Neuronal stem cell (in vitro differentiated cells): ENCODE results near the gene ACAA2.
"Not testable (repeated sequence)": the region's sequence is repeated elsewhere in the genome, so short reads cannot be mapped to it uniquely, and the experiment has no call there.

ENCODE experiments used
- DNase-seq: peaks from one replicate; pipeline ENCODE4 v3.0.0-alpha.2; 2013; ENCODE audit warnings: low spot score
- H2AFZ ChIP-seq: one replicate; pipeline ENCODE4 v1.6.1; 2013; ENCODE audit warnings: mild to moderate bottlenecking, low read length, inconsistent platforms
- H2AK5ac ChIP-seq: 2 replicates; pipeline ENCODE4 v1.6.1; 2013; ENCODE audit warnings: low read depth, mild to moderate bottlenecking, inconsistent platforms, low read length, moderate library complexity, mixed read lengths
- H2BK120ac ChIP-seq: 2 replicates; pipeline ENCODE4 v1.6.1; 2013; ENCODE audit warnings: low read depth, mild to moderate bottlenecking, inconsistent platforms, low read length, moderate library complexity, mixed read lengths
- H2BK12ac ChIP-seq: one replicate; pipeline ENCODE4 v1.6.1; 2013; ENCODE audit warnings: low read length, inconsistent platforms
- H2BK15ac ChIP-seq: 2 replicates; pipeline ENCODE4 v1.6.1; 2013; ENCODE audit warnings: mild to moderate bottlenecking, low read length, inconsistent platforms, mixed read lengths
- H2BK5ac ChIP-seq: one replicate; pipeline ENCODE4 v1.6.1; 2013; ENCODE audit warnings: inconsistent platforms, mild to moderate bottlenecking, low read length, moderate library complexity
- H3K14ac ChIP-seq: one replicate; pipeline ENCODE4 v1.6.1; 2013; ENCODE audit warnings: low read length, inconsistent platforms
- H3K18ac ChIP-seq: 2 replicates; pipeline ENCODE4 v1.6.1; 2013; ENCODE audit warnings: low read length, inconsistent platforms
- H3K23ac ChIP-seq: 2 replicates; pipeline ENCODE4 v1.6.1; 2013; ENCODE audit warnings: low read depth, mild to moderate bottlenecking, mixed read lengths, low read length, inconsistent platforms; ENCODE audit not compliant: poor library complexity
- H3K27ac ChIP-seq: replicated peaks from 3 replicates; pipeline ENCODE4 v1.5.1; 2013; ENCODE audit warnings: low read length, inconsistent platforms
- H3K27me3 ChIP-seq, 3 experiments: 2 replicates each; pipeline ENCODE4 v1.6.1; 2013; ENCODE audit warnings: low read length in 3 of 3, mild to moderate bottlenecking in 2 of 3, inconsistent platforms in 1 of 3, low read depth in 1 of 3, mixed read lengths in 1 of 3, moderate library complexity in 1 of 3; ENCODE audit not compliant: control insufficient read depth in 3 of 3, insufficient read depth in 3 of 3
- H3K36me3 ChIP-seq, 2 donors: replicated peaks in 1 of 2; 2 replicates each; pipeline ENCODE4 v1.6.1; 2013; ENCODE audit warnings: low read length in 2 of 2; ENCODE audit not compliant: control insufficient read depth in 2 of 2, insufficient read depth in 2 of 2
- H3K4ac ChIP-seq: 2 replicates; pipeline ENCODE4 v1.6.1; 2013; ENCODE audit warnings: inconsistent platforms, mild to moderate bottlenecking, low read length, moderate library complexity
- H3K4me1 ChIP-seq, 2 donors: 1 replicate in 1 of 2; 2 replicates in 1 of 2; pipeline ENCODE4 v1.6.1; 2013; ENCODE audit warnings: low read length in 2 of 2, low read depth in 1 of 2; ENCODE audit not compliant: control insufficient read depth in 2 of 2, insufficient read depth in 1 of 2
- H3K4me2 ChIP-seq: one replicate; pipeline ENCODE4 v1.6.1; 2013; ENCODE audit warnings: mild to moderate bottlenecking, low read length, inconsistent platforms; ENCODE audit not compliant: insufficient read depth, poor library complexity, severe bottlenecking
- H3K4me3 ChIP-seq, 2 donors: 2 replicates each; pipeline ENCODE4 v1.5.1; 2013; ENCODE audit warnings: low read length in 2 of 2, mild to moderate bottlenecking in 2 of 2, inconsistent platforms in 1 of 2, moderate library complexity in 1 of 2
- H3K79me1 ChIP-seq: one replicate; pipeline ENCODE4 v1.6.1; 2013; ENCODE audit warnings: low read depth, mild to moderate bottlenecking, inconsistent platforms, low read length, moderate library complexity
- H3K9ac ChIP-seq: one replicate; pipeline ENCODE4 v1.6.1; 2013; ENCODE audit warnings: mild to moderate bottlenecking, low read depth, low read length, inconsistent platforms; ENCODE audit not compliant: poor library complexity
- H3K9me3 ChIP-seq, 2 donors: replicated peaks in 1 of 2; 2 replicates each; pipeline versions ENCODE3 to v1.6.1; 2013; ENCODE audit warnings: low read length in 2 of 2, mild to moderate bottlenecking in 2 of 2, inconsistent platforms in 1 of 2, low read depth in 1 of 2, mixed read lengths in 1 of 2, moderate library complexity in 1 of 2; ENCODE audit not compliant: control insufficient read depth in 2 of 2, insufficient read depth in 1 of 2
- H4K8ac ChIP-seq: one replicate; pipeline ENCODE4 v1.6.1; 2013; ENCODE audit warnings: low read depth, mild to moderate bottlenecking, inconsistent platforms, low read length, moderate library complexity
- H4K91ac ChIP-seq: one replicate; pipeline ENCODE4 v1.6.1; 2013; ENCODE audit warnings: low read length, low read depth, mild to moderate bottlenecking, inconsistent platforms; ENCODE audit not compliant: poor library complexity
- WGBS, 2 donors: extraction: QIAGEN DNeasy Blood & Tissue Kit; methylation state at CpG; one replicate each; pipeline ENCODE4 v1.1.7; 2013; ENCODE audit warnings: missing lambda C conversion rate in 2 of 2, mixed read lengths in 1 of 2; ENCODE audit not compliant: insufficient read length in 2 of 2, insufficient replicate concordance in 1 of 2; ENCODE audit errors: extremely low coverage in 2 of 2; 5-methylcytosine and 5-hydroxymethylcytosine counted together

ACAA2 gene

GRCh38 chr18:49786019-49786720, 27.2 kb downstream of the ACAA2 start:
- Histone ChIP-seq H3K36me3 (peaks cover 0 to 96% of the 10 kb centered on the region in 2 donors), H2BK15ac (no peak overlapping the region), H3K27me3 (no peaks in the 10 kb centered on the region), H2BK5ac (no peak overlapping the region), H2BK12ac (no peak overlapping the region), H2AFZ (no peak overlapping the region), H3K4ac (no peak overlapping the region), H4K8ac (no peak overlapping the region), H3K23ac (no peak overlapping the region), H3K4me2 (no peak overlapping the region), H3K9me3 (peaks cover 0 to under 1% of the 10 kb centered on the region in 2 donors), H3K4me1 (no peaks in the 10 kb centered on the region), H2BK120ac (no peak overlapping the region), H4K91ac (no peak overlapping the region), H2AK5ac (no peak overlapping the region), H3K79me1 (no peaks in the 10 kb centered on the region), H3K4me3 (no peak overlapping the region), H3K18ac (no peak overlapping the region), H3K14ac (no peak overlapping the region), H3K9ac (no peak overlapping the region), H3K27ac (no peak overlapping the region)
- no peak for DNase-seq
- no CpG with 5 or more reads among the region's 1 CpG for WGBS, 2 donors

- Histone ChIP-seq H4K91ac (no peak overlapping the region), H2BK5ac (no peak overlapping the region), H3K23ac (no peak overlapping the region), H2AK5ac (no peak overlapping the region), H3K27ac (no peak overlapping the region), H3K27me3 (no peaks in the 10 kb centered on the region), H4K8ac (no peak overlapping the region), H2BK15ac (no peak overlapping the region), H2BK120ac (no peak overlapping the region), H2AFZ (no peak overlapping the region), H3K9ac (no peak overlapping the region), H3K4me2 (no peak overlapping the region), H3K4me1 (no peaks in the 10 kb centered on the region), H2BK12ac (no peak overlapping the region), H3K4me3 (no peak overlapping the region), H3K79me1 (no peaks in the 10 kb centered on the region), H3K4ac (no peak overlapping the region), H3K9me3 (peaks cover 0 to 8% of the 10 kb centered on the region in 2 donors), H3K18ac (no peak overlapping the region), H3K14ac (no peak overlapping the region), H3K36me3 (peaks cover 0 to 94% of the 10 kb centered on the region in 2 donors)
- no CpG with 5 or more reads among the region's 1 CpG for WGBS, 2 donors
- no peak for DNase-seq
Observed at GRCh38 chr18:49784427-49785185, 28.7 kb downstream of the ACAA2 start.

- H3K4me3 ChIP-seq, H3K4me1 ChIP-seq, H4K91ac ChIP-seq, H3K18ac ChIP-seq, H3K4ac ChIP-seq, H4K8ac ChIP-seq, H3K27ac ChIP-seq, H3K4me2 ChIP-seq, H2BK120ac ChIP-seq, H2AK5ac ChIP-seq, H2AFZ ChIP-seq, H3K23ac ChIP-seq, H2BK15ac ChIP-seq, H2BK5ac ChIP-seq, H2BK12ac ChIP-seq, H3K79me1 ChIP-seq, H3K14ac ChIP-seq, H3K27me3 ChIP-seq, H3K9ac ChIP-seq, DNase-seq: not testable (repeated sequence)
- WGBS, 2 donors, result no CpG with 5 or more reads among the region's 3 CpGs
- peaks cover 0 to 14% of the 10 kb centered on the region in 2 donors for H3K9me3 ChIP-seq
- peaks cover 0 to 92% of the 10 kb centered on the region in 2 donors for H3K36me3 ChIP-seq
Observed at GRCh38 chr18:49783631-49784030, 29.7 kb downstream of the ACAA2 start.

- H2BK15ac ChIP-seq, result no peak overlapping the region
- no peak overlapping the region for H4K8ac ChIP-seq
- H3K9ac ChIP-seq, result no peak overlapping the region
- no peaks in the 10 kb centered on the region for H3K79me1 ChIP-seq
- no peak overlapping the region for H3K14ac ChIP-seq
- no peak overlapping the region for H3K27ac ChIP-seq
- no peak overlapping the region for H3K4me2 ChIP-seq
- no peaks in the 10 kb centered on the region for H3K27me3 ChIP-seq
- no peak for DNase-seq
- peaks cover 0 to 45% of the 10 kb centered on the region in 2 donors for H3K36me3 ChIP-seq
- WGBS, 2 donors, result no CpG with 5 or more reads among the region's 8 CpGs
- H2BK12ac ChIP-seq, result no peak overlapping the region
- H2AFZ ChIP-seq, result no peak overlapping the region
- no peak overlapping the region for H2BK5ac ChIP-seq
- H3K9me3 ChIP-seq, result peaks cover 0 to 14% of the 10 kb centered on the region in 2 donors
- H3K4ac ChIP-seq, result no peak overlapping the region
- H2BK120ac ChIP-seq, result no peak overlapping the region
- H3K4me3 ChIP-seq, result no peak overlapping the region
- no peak overlapping the region for H2AK5ac ChIP-seq
- peaks cover 0 to 3% of the 10 kb centered on the region in 2 donors for H3K4me1 ChIP-seq
- H3K18ac ChIP-seq, result no peak overlapping the region
- no peak overlapping the region for H3K23ac ChIP-seq
- no peak overlapping the region for H4K91ac ChIP-seq
Observed at GRCh38 chr18:49778826-49779465, 34.4 kb downstream of the ACAA2 start.
